Ishikawa (cell line): ENCODE results near the gene DOC2A.

Experiments
- CEBPB ChIP-seq: IDR thresholded peaks from 2 replicates; pipeline ENCODE4 v1.6.1; 2012
- CREB1 ChIP-seq: IDR thresholded peaks from 2 replicates; pipeline ENCODE4 v1.6.1; 2012; ENCODE audit warnings: low read depth
- EGR1 ChIP-seq: IDR thresholded peaks from 2 replicates; pipeline ENCODE4 v1.6.1; 2012
- EP300 ChIP-seq: IDR thresholded peaks from 2 replicates; pipeline ENCODE4 v1.6.1; 2012; ENCODE audit warnings: borderline replicate concordance
- FOXM1 ChIP-seq: IDR thresholded peaks from 2 replicates; pipeline ENCODE4 v1.6.1; 2012; ENCODE audit warnings: low read depth, borderline replicate concordance
- NFIC ChIP-seq: IDR thresholded peaks from 2 replicates; pipeline ENCODE4 v1.6.1; 2012
- RAD21 ChIP-seq: IDR thresholded peaks from 2 replicates; pipeline ENCODE4 v1.6.1; 2012; ENCODE audit warnings: low read depth
- TAF1 ChIP-seq: IDR thresholded peaks from 2 replicates; pipeline ENCODE4 v1.6.1; 2012; ENCODE audit warnings: low read depth, mild to moderate bottlenecking
- TCF12 ChIP-seq: IDR thresholded peaks from 2 replicates; pipeline ENCODE4 v1.6.1; 2012; ENCODE audit warnings: low read depth
- TEAD4 ChIP-seq: IDR thresholded peaks from 2 replicates; pipeline ENCODE4 v1.6.1; 2012
- YY1 ChIP-seq: IDR thresholded peaks from 2 replicates; pipeline ENCODE4 v1.6.1; 2012; ENCODE audit warnings: low read depth
- ZBTB7A ChIP-seq: IDR thresholded peaks from 2 replicates; pipeline ENCODE4 v1.6.1; 2012; ENCODE audit warnings: low read depth
- TF ChIP-seq, protein P1 (sequence below): IDR thresholded peaks from 2 replicates; pipeline ENCODE4 v1.6.1; 2012
- TF ChIP-seq, protein P2 (sequence below): IDR thresholded peaks from 2 replicates; pipeline ENCODE4 v1.6.1; 2012
- TF ChIP-seq, protein P3 (sequence below): IDR thresholded peaks from 2 replicates; pipeline ENCODE4 v1.6.1; 2012; ENCODE audit warnings: low read depth, mild to moderate bottlenecking

DOC2A gene

DNA sequence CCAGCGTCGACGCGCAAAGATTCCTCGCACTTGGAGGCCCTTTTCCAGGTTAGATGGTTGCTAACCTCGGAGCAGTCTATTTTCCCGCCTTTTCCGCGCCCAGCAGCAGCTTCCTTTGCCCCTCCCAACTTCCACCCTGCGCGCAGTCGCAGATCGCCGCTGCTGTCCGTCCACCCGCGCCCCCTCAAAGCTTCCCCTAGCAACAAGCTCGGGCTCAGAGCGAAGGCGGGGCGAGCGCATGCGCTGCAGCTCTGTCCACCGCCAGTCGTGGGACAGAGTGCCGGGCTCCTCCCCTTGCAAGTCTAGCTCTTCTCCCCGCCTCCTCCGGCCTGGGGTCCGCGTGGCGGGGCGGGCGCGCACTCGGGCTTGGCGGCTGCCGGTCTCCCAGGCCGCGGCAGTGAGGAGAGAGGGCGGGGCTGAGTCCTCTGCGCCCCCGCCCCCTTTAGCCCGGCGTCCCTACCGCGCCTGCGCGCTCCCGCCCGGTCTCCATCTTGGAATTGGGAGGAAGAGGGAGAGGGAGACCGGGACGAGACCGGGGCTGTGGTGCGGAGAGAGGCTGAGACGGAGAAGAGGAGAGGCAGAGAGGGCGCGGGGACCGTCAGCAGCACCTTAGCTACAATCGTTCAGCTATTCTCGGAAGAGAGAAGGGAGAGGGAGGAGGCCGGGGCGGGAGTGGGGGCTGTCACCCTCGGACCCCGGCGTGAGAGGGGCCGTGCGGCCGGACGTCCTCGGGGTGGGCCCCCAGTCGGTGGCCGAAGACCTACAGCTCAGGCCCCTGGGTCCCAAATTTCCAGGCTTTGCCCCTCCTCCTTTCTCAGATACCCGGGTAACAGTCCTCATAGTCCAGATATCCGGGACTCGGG, 37.2 kb downstream of the DOC2A start, which contains the start of gene TAOK2:
TSS of gene TAOK2 (plus strand) at position 485 of the 863 bp plus-strand sequence. CDS start 3,905 bp downstream, outside the sequence.
- TF ChIP-seq FOXM1, result no peak
- TF ChIP-seq TCF12, result 0 out of 2 replicates have a peak, but pooled peaks have one; percentile 43
- TF ChIP-seq, protein P1, sequence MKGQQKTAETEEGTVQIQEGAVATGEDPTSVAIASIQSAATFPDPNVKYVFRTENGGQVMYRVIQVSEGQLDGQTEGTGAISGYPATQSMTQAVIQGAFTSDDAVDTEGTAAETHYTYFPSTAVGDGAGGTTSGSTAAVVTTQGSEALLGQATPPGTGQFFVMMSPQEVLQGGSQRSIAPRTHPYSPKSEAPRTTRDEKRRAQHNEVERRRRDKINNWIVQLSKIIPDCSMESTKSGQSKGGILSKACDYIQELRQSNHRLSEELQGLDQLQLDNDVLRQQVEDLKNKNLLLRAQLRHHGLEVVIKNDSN, result 0 out of 2 replicates have a peak, but pooled peaks have one; percentile 1
- no peak for TF ChIP-seq NFIC
- TF ChIP-seq EGR1, result peak; percentile 77
- peak; percentile 91 for TF ChIP-seq YY1
- peak; percentile 52; the same call in 1 of the 2 replicates for TF ChIP-seq EP300
- peak; percentile 26; the same call in 1 of the 2 replicates for TF ChIP-seq TEAD4
- TF ChIP-seq ZBTB7A, result peak; percentile 59; the same call in 1 of the 2 replicates
- TF ChIP-seq, protein P2, sequence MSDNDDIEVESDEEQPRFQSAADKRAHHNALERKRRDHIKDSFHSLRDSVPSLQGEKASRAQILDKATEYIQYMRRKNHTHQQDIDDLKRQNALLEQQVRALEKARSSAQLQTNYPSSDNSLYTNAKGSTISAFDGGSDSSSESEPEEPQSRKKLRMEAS, result peak; percentile 99
- TF ChIP-seq, protein P3, sequence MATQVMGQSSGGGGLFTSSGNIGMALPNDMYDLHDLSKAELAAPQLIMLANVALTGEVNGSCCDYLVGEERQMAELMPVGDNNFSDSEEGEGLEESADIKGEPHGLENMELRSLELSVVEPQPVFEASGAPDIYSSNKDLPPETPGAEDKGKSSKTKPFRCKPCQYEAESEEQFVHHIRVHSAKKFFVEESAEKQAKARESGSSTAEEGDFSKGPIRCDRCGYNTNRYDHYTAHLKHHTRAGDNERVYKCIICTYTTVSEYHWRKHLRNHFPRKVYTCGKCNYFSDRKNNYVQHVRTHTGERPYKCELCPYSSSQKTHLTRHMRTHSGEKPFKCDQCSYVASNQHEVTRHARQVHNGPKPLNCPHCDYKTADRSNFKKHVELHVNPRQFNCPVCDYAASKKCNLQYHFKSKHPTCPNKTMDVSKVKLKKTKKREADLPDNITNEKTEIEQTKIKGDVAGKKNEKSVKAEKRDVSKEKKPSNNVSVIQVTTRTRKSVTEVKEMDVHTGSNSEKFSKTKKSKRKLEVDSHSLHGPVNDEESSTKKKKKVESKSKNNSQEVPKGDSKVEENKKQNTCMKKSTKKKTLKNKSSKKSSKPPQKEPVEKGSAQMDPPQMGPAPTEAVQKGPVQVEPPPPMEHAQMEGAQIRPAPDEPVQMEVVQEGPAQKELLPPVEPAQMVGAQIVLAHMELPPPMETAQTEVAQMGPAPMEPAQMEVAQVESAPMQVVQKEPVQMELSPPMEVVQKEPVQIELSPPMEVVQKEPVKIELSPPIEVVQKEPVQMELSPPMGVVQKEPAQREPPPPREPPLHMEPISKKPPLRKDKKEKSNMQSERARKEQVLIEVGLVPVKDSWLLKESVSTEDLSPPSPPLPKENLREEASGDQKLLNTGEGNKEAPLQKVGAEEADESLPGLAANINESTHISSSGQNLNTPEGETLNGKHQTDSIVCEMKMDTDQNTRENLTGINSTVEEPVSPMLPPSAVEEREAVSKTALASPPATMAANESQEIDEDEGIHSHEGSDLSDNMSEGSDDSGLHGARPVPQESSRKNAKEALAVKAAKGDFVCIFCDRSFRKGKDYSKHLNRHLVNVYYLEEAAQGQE, result no peak
- TF ChIP-seq TAF1, result peak; percentile 77
- TF ChIP-seq CREB1, result no peak
- TF ChIP-seq RAD21, result no peak

DNA sequence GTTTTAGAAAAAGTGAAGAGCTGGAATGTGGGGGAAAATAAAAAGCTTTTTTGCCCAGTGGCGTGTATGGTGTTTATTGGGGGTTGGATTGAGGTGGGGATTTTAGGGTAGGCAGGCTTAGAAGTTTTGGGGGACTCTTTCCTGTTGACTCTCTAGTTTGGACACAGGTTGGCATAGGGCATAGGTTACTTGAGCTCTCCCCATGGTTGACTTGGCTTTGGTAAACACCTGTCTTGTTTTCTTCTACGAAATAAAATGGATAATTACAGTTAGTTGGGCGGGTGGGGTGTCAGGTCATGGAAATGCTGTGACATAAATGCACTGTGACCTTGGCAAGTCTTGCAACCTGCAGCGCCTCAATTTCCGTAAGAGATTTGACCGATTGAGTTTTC, 37.8 kb downstream of the DOC2A start:
- no peak for TF ChIP-seq ZBTB7A
- TF ChIP-seq FOXM1, result no peak
- no peak for TF ChIP-seq CREB1
- TF ChIP-seq EGR1, result no peak

DNA sequence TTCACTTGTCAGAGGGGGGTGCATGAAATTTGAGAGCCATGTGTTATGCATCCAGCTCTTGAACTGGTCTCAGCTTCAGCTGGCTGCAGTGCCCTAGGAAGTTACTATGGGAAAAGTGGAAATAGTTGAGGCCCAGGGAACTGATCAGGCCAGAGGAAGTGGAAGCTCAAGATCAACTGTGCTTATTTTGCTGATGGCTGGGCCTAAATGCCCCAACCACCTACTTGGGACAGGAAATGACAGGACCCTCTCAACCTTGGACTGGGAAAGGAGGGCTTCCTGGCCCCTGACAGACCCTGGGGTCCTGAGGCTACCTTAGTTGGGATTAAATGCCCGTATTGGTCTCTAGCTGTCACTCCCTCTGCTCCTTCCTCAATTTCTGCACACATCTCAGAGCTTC, 38.3 kb downstream of the DOC2A start:
- TF ChIP-seq, protein P1, result no peak
- TF ChIP-seq ZBTB7A (no peak), CEBPB (no peak), EGR1 (no peak), TCF12 (no peak), FOXM1 (no peak), CREB1 (no peak), TEAD4 (no peak), TAF1 (no peak), EP300 (no peak), NFIC (no peak), YY1 (no peak), RAD21 (no peak)
- TF ChIP-seq, protein P3, result no peak
- TF ChIP-seq, protein P2, result no peak

DNA sequence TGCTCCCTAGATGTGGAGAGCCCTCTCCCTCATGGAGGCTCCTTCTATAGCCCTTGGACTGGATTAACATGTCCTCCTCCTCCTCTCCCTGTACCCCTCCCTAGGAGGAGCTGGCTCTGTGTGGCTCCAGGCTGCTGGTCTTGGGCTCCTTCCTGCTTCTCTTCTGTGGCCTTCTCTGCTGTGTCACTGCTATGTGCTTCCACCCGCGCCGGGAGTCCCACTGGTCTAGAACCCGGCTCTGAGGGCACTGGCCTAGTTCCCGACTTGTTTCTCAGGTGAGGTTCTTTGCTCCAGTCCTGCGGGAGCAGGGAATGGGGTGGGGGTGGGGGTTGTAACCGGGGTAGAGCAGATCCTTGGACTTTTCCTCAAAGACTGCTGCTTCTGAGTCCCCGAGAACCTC, 39.5 kb downstream of the DOC2A start:
- TF ChIP-seq, protein P2, result no peak

DNA sequence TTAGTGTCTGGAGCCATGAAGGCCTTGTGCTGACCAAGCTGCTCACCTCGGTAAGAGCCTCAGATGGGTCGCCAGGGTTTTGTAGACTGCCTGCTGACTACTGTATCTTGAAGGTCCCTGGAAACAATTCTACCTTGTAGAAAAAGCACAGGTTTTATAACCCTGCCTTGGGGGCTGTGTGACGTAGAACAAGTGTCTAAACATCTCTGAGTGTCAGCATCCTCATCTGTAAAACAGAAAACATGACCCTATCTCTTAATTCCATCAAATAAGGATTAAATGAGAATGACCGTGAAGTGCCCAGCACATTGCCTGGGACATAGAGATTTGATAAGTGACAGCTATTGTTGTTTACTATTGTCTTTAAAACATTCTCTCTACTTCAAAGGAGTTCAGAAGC, 42.6 kb downstream of the DOC2A start:
- TF ChIP-seq, protein P2, result no peak
- TF ChIP-seq, protein P3, result no peak
- TF ChIP-seq YY1, result no peak
- TF ChIP-seq ZBTB7A, result no peak
- TF ChIP-seq CREB1, result no peak
- no peak for TF ChIP-seq EGR1
- no peak for TF ChIP-seq NFIC
- no peak for TF ChIP-seq TEAD4
- TF ChIP-seq TAF1, result no peak
- TF ChIP-seq, protein P1, result no peak
- no peak for TF ChIP-seq FOXM1
- TF ChIP-seq EP300, result no peak
- no peak for TF ChIP-seq CEBPB
- no peak for TF ChIP-seq TCF12
- no peak for TF ChIP-seq RAD21
